ENCODE results near the gene RNGTT.

RNGTT gene

GRCh38 chr6:88636871-88637270, 326.5 kb downstream of the RNGTT start:
- TF ChIP-seq CTCF (IDR thresholded peaks at IDR 0.05): no peak

- no peak for TF ChIP-seq CTCF (IDR thresholded peaks at IDR 0.05)
These were observed 329.6 kb downstream of the RNGTT start for GRCh38 chr6:88633782-88634181.

DNA sequence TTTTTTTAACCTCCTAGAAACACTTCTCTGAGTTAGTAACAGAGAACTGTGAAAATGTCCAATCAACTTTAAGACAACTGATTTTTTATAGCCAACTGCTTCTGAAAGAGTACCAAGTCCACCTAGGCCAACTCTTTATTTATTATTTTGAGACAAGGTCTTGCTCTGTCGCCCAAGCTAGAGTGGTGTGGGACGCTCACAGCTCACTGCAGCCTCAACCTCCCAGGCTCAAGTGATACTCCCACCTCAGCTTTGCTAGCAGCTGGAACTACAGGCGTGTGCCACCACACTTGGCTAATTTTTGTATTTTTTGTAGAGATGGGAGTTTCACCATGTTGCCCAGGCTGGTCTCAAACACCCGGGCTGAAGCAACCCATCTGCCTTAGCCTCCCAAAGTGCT, 331.6 kb downstream of the RNGTT start:
- TF ChIP-seq CTCF (IDR thresholded peaks at IDR 0.05): no peak

- no peak for TF ChIP-seq CTCF (IDR thresholded peaks at IDR 0.05)
These were observed 333.5 kb downstream of the RNGTT start for GRCh38 chr6:88629838-88630494.

DNA sequence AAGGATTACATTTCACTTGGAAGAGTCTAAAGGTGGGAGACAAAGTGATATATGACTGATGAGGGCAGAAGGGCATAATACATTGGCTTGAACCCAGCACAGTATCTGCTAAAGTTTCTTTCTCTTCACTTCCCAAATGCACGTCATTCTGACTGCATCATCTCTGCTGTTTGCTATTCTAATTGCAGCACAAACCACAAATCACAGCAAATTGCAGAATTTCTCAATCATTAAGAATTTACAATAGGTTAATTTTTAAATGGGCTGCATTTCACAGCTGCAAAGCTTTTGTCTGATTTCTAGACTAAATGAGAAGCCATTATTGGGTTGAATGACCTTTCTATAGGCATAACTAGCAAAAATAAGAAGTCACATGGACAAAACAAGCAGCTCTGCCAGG, 337.0 kb downstream of the RNGTT start:
- TF ChIP-seq CTCF (IDR thresholded peaks at IDR 0.05): no peak

DNA sequence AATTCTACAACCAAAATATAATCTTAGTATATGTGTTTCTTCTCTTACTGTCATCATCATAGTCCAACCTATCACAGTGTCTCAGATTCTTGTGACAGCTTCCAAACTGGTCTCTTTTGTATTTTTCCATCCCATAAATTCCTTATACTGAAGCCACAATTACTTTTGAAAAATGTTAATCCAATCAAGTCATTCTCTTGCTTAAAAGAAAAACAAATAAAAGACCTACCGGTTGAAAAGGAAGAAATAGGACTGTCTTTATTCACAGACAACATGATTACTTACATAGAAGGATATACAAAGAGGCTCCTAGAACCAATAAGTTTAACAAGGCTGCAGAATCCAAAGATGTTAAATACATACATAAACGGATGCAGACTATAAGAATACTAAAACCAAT, 339.9 kb downstream of the RNGTT start:
- no peak for TF ChIP-seq CTCF (IDR thresholded peaks at IDR 0.05)

GRCh38 chr6:88619951-88620350, 343.5 kb downstream of the RNGTT start:
- TF ChIP-seq CTCF (IDR thresholded peaks at IDR 0.05): no peak

GRCh38 chr6:88616380-88616779, 347.0 kb downstream of the RNGTT start:
- TF ChIP-seq CTCF (IDR thresholded peaks at IDR 0.05): no peak
